GM18505 (cell line): ENCODE data around the gene LINC01488.

ENCODE experiments used
- ATAC-seq: cut with Tn5 transposase; IDR thresholded peaks from one replicate; pipeline ENCODE4 v1.9.1; 2021; ENCODE audit not compliant: unreplicated experiment
- POLR2A ChIP-seq: IDR thresholded peaks from 4 replicates; pipeline ENCODE4 v1.6.1; 2011; ENCODE audit warnings: borderline replicate concordance; ENCODE audit not compliant: insufficient read depth, insufficient read length; ENCODE audit errors: extremely low read depth

LINC01488 gene

GRCh38 chr11:69518081-69518950 lies 36.9 kb downstream of the LINC01488 start:
- ATAC-seq = no peak
- TF ChIP-seq POLR2A = no peak

DNA sequence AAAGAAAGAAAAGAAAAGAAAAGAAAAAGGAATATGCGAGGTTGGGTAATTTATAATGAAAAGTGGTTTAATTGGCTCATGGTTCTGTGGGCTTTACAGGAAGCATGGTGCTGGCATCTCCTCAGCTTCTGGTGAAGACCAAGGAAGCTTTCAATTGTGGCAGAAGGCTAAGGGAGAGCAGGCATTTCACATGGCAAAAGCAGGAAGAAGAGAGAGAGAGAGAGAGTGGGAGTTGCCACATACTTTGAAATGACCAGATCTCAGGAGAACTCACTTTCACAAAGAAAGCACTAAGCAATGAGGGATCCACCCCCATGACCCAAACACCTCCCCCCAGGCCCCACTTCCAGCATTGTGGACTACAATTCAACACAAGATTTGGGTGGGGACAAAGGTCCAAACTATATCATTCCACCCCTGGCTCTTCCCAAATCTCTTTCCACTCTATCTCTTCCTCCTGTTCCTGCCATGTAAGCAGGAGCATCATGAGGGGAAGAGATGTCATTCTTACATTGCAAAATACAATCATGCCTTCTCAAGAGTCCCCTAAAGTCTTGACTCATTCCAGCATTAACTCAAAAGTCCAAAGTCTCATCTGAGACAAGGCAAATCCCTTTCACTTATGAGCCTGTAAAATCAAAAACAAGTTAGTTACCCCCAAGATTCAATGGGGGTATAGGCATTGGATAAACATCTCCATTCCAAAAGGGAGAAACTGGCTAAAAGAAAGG lies 38.9 kb downstream of the LINC01488 start:
- TF ChIP-seq POLR2A = no peak
- no peak for ATAC-seq

- no peak for ATAC-seq
- TF ChIP-seq POLR2A = no peak
These were observed 40.0 kb downstream of the LINC01488 start for GRCh38 chr11:69521457-69521856.

DNA sequence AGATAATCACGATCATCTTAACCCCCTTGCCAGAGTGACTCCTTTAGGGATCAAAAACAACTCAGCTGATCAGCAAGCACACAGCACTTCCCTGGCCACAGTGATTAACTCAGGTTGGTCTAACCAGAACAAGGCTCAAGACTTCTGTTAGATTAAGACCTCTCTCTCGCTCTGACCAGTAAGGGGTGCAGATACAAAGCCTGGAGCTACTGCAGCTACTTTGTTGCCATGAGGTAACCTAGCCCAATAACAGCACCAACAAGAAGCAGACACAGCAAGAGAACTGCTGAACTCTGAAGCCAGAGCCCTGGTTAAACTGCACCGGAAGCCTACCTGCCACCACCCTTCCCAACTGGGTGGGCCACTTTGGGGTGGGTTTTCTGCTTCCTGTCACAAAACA lies 42.0 kb downstream of the LINC01488 start:
- no peak for TF ChIP-seq POLR2A
- ATAC-seq = no peak

DNA sequence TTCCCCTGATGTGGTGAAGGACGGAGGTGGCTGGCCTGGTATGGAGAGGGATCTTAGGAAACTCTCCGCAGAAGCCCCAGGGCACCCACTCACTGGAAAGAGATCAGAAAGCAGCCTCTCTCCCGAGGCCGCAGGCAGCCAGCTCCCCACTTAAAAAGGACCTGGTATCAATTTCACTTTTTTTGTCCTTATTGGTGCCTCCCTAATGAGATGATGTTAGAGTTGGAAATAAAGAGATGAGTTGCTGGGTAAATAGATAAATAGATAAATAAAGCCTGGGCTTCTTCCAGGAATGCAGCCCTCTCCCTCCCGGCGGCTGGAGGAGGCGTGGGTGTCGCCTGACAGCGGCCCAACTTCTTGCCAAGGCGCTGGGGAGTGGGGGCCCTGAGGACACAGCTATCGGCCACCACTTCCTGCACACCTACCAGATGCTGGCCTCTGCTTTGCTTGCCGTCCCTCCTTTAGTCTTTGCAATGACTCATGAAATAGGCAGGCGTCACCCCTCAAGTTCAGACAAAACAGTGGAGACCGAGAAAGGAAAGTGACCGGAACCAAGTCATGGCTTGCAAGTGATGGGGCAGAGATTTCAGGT lies 42.9 kb downstream of the LINC01488 start:
- no peak for TF ChIP-seq POLR2A
- no peak for ATAC-seq

GRCh38 chr11:69524991-69525411 lies 43.5 kb downstream of the LINC01488 start:
- no peak for ATAC-seq
- TF ChIP-seq POLR2A = no peak

DNA sequence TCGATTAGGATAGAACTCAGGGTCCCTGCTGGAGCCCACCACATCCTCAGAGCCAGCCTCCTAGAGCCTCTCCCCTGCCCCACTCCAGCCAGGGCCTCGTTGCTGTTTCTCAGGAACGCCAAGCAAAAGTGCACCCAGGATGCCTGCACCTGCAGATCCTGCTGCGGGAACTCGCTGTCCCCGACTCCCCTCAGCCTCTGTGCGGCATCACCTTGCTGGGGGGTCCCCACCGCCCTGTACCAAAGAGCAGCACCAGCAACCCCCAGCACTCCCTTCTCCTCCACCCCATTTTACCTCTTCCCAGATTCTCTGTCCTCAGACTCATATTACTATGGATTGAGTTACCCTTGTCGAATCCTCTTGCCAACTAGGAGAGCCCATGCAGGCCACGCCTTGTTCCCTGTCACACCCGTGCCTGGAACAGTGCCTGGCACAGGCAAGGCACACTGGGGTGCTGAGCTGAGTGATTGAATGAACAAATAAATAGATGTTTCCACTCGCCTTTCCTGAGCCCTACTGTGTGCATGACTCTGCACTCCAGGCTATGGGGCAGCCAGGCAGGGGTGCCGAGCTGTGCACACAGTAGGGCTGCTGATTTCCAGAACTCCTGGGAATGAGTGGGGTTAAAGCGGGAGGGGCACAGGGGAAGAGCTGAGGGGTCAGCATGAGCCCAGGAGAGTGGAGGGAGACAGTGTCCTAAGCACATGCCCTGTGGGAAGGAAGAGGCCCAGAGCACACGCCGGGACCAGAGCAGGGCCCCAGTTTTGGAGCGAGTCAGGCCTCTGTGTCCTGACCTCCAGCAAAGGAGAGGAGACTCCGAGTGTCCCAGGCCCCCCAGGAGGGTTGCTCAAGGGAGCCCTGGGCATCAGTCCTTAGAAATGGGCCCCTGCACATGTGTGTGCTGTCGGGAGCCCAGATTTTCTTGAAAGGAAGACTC lies 44.3 kb downstream of the LINC01488 start:
- ATAC-seq = no peak
- no peak for TF ChIP-seq POLR2A

- TF ChIP-seq POLR2A = no peak
- ATAC-seq = no peak
These were observed 45.0 kb downstream of the LINC01488 start for GRCh38 chr11:69526453-69526810.

GRCh38 chr11:69529001-69529400 lies 47.5 kb downstream of the LINC01488 start:
- ATAC-seq = no peak
- TF ChIP-seq POLR2A = no peak

- ATAC-seq = no peak
- TF ChIP-seq POLR2A = no peak
These were observed 49.0 kb downstream of the LINC01488 start for GRCh38 chr11:69530278-69531070.

GRCh38 chr11:69531071-69531716 lies 49.7 kb downstream of the LINC01488 start:
- no peak for ATAC-seq
- TF ChIP-seq POLR2A = no peak

GRCh38 chr11:69531717-69532088 lies 50.2 kb downstream of the LINC01488 start:
- TF ChIP-seq POLR2A = no peak
- no peak for ATAC-seq
